A549 treated with RU486 at 1 μM for 4 hours (cell line): ENCODE results near the gene ZNF337. TPM values are rescaled to one million over a fixed set of nuclear protein-coding genes. Genes with fewer than 3 reads are reported as not detected.

Experiments
- total RNA-seq: library from RNA; stranded (reverse); fragments of 200-300 nt; extraction: Qiagen RNA extraction; gene quantifications from 5 replicates; pipeline ENCODE4 v1.2.3, GENCODE V29; 2022; ENCODE audit warnings: low read depth

ZNF337 gene
- 15.9 to 20.1 TPM (median 17.3 TPM) in 5 replicates for total RNA-seq

GRCh38 chr20:25696371-25697131, at the start of gene ZNF337:
Gene ZNF337 (minus strand): TSS chr20:25696853. CDS start chr20:25686417, 10,436 bp downstream.

Other genes starting within 250 kb of the ZNF337 start
- 13.6 to 15.7 TPM (median 15.2 TPM) in 5 replicates for gene NINL, start 111.3 kb downstream of the ZNF337 start, total RNA-seq
- gene NANP, start 72.8 kb downstream of the ZNF337 start, total RNA-seq, result 4.7 to 8.6 TPM (median 8.5 TPM) in 5 replicates